ENCODE results near the gene PAK6. TPM values are rescaled to one million over a fixed set of nuclear protein-coding genes. Genes with fewer than 3 reads are reported as not detected.

The PAK6 gene
- total and polyA plus RNA-seq, 5 donors: 9.2 to 22.6 (median 16.5) TPM

GRCh38 chr15:40242213-40242599 lies 3.3 kb downstream of the PAK6 start:
- intact Hi-C loops (cut with DNase I): no loop called here
- no peaks in the 10 kb centered on the region for H3K4me1 ChIP-seq (ENCODE audit: control insufficient read depth, insufficient read depth, low read length)
- DNase-seq: peak in 1 of 3 donors; percentile 30
- no peak overlapping the region for H3K27ac ChIP-seq (ENCODE audit: low read length)
- H3K4me3 ChIP-seq (ENCODE audit: low read length): no peak overlapping the region
- no peaks in the 10 kb centered on the region for H3K9me3 ChIP-seq (ENCODE audit: control insufficient read depth, low read length)
- WGBS: 94% methylated on average over 10 of the region's 10 CpGs
- H3K27me3 ChIP-seq (ENCODE audit: control insufficient read depth, insufficient read depth): no peaks in the 10 kb centered on the region
- ATAC-seq: no peak

- Histone ChIP-seq H3K27me3 (ENCODE audit: control insufficient read depth, insufficient read depth) (no peaks in the 10 kb centered on the region), H3K9me3 (ENCODE audit: control insufficient read depth, low read length) (no peaks in the 10 kb centered on the region), H3K4me1 (ENCODE audit: control insufficient read depth, insufficient read depth, low read length) (no peaks in the 10 kb centered on the region), H3K27ac (ENCODE audit: low read length) (no peak overlapping the region), H3K4me3 (ENCODE audit: low read length) (no peak overlapping the region)
- WGBS: 84% methylated on average over 5 of the region's 5 CpGs
- intact Hi-C loops (cut with DNase I): no loop called here
- DNase-seq (no peak), ATAC-seq (no peak)
Measured at GRCh38 chr15:40242601-40243000, 3.7 kb downstream of the PAK6 start.

- Histone ChIP-seq H3K4me1 (ENCODE audit: control insufficient read depth, insufficient read depth, low read length) (no peaks in the 10 kb centered on the region), H3K4me3 (ENCODE audit: low read length) (no peak overlapping the region), H3K27me3 (ENCODE audit: control insufficient read depth, insufficient read depth) (no peaks in the 10 kb centered on the region), H3K27ac (ENCODE audit: low read length) (no peak overlapping the region), H3K9me3 (ENCODE audit: control insufficient read depth, low read length) (no peaks in the 10 kb centered on the region)
- WGBS: 68% methylated on average over 9 of the region's 9 CpGs
- intact Hi-C loops (cut with DNase I): no loop called here
- DNase-seq: no peak
- no peak for ATAC-seq
Measured at GRCh38 chr15:40243126-40243810, 4.4 kb downstream of the PAK6 start.

- intact Hi-C loops (cut with DNase I): no loop called here
- no peak for DNase-seq
Measured at GRCh38 chr15:40244961-40245523, 6.2 kb downstream of the PAK6 start.

GRCh38 chr15:40245666-40246450 lies 7.0 kb downstream of the PAK6 start:
- ATAC-seq: no peak
- H3K9me3 ChIP-seq (ENCODE audit: control insufficient read depth, low read length): no peaks in the 10 kb centered on the region
- peaks cover 2% of the 10 kb centered on the region for H3K4me1 ChIP-seq (ENCODE audit: control insufficient read depth, insufficient read depth, low read length)
- no peaks in the 10 kb centered on the region for H3K27me3 ChIP-seq (ENCODE audit: control insufficient read depth, insufficient read depth)
- WGBS: 85% methylated on average over 9 of the region's 9 CpGs
- no peak overlapping the region for H3K4me3 ChIP-seq (ENCODE audit: low read length)
- no peak overlapping the region for H3K27ac ChIP-seq (ENCODE audit: low read length)
- peak in 1 of 3 donors; percentile 50 for DNase-seq
- intact Hi-C loops (cut with DNase I): no loop called here

More at GRCh38 chr15:40244961-40245523, 6.2 kb downstream of the PAK6 start:
- WGBS: 71% methylated on average over 5 of the region's 5 CpGs
- no peak for ATAC-seq
- Histone ChIP-seq H3K4me3 (ENCODE audit: low read length) (no peak overlapping the region), H3K27ac (ENCODE audit: low read length) (no peak overlapping the region), H3K4me1 (ENCODE audit: control insufficient read depth, insufficient read depth, low read length) (peaks cover 2% of the 10 kb centered on the region), H3K27me3 (ENCODE audit: control insufficient read depth, insufficient read depth) (no peaks in the 10 kb centered on the region), H3K9me3 (ENCODE audit: control insufficient read depth, low read length) (no peaks in the 10 kb centered on the region)

- Histone ChIP-seq H3K9me3 (ENCODE audit: control insufficient read depth, low read length) (no peaks in the 10 kb centered on the region), H3K4me1 (ENCODE audit: control insufficient read depth, insufficient read depth, low read length) (peaks cover 2% of the 10 kb centered on the region), H3K27me3 (ENCODE audit: control insufficient read depth, insufficient read depth) (no peaks in the 10 kb centered on the region), H3K4me3 (ENCODE audit: low read length) (no peak overlapping the region), H3K27ac (ENCODE audit: low read length) (no peak overlapping the region)
- DNase-seq: peak in 1 of 3 donors; percentile 38
- 92% methylated on average over 8 of the region's 8 CpGs for WGBS
- intact Hi-C loops (cut with DNase I): no loop called here
- no peak for ATAC-seq
Measured at GRCh38 chr15:40246496-40247280, 7.8 kb downstream of the PAK6 start.

- no peak overlapping the region for H3K4me3 ChIP-seq (ENCODE audit: low read length)
- peaks cover 2% of the 10 kb centered on the region for H3K4me1 ChIP-seq (ENCODE audit: control insufficient read depth, insufficient read depth, low read length)
- WGBS: 86% methylated on average over 12 of the region's 12 CpGs
- intact Hi-C loops (cut with DNase I): no loop called here
- no peaks in the 10 kb centered on the region for H3K27me3 ChIP-seq (ENCODE audit: control insufficient read depth, insufficient read depth)
- H3K9me3 ChIP-seq (ENCODE audit: control insufficient read depth, low read length): no peaks in the 10 kb centered on the region
- ATAC-seq: no peak
- DNase-seq: peak in 1 of 3 donors; percentile 15
- H3K27ac ChIP-seq (ENCODE audit: low read length): no peak overlapping the region
Measured at GRCh38 chr15:40247406-40247971, 8.6 kb downstream of the PAK6 start.

- peak in 1 of 3 donors; percentile 45 for DNase-seq
- ATAC-seq: no peak
- H3K27me3 ChIP-seq (ENCODE audit: control insufficient read depth, insufficient read depth): no peaks in the 10 kb centered on the region
- no peak overlapping the region for H3K27ac ChIP-seq (ENCODE audit: low read length)
- intact Hi-C loops (cut with DNase I): no loop called here
- peaks cover 3% of the 10 kb centered on the region for H3K4me1 ChIP-seq (ENCODE audit: control insufficient read depth, insufficient read depth, low read length)
- 86% methylated on average over 17 of the region's 17 CpGs for WGBS
- H3K9me3 ChIP-seq (ENCODE audit: control insufficient read depth, low read length): no peaks in the 10 kb centered on the region
- H3K4me3 ChIP-seq (ENCODE audit: low read length): no peak overlapping the region
Measured at GRCh38 chr15:40248006-40248783, 9.3 kb downstream of the PAK6 start.

- Histone ChIP-seq H3K4me3 (ENCODE audit: low read length) (no peak overlapping the region), H3K4me1 (ENCODE audit: control insufficient read depth, insufficient read depth, low read length) (peaks cover 8% of the 10 kb centered on the region), H3K27me3 (ENCODE audit: control insufficient read depth, insufficient read depth) (no peaks in the 10 kb centered on the region), H3K27ac (ENCODE audit: low read length) (peak overlapping the region; percentile 31), H3K9me3 (ENCODE audit: control insufficient read depth, low read length) (no peaks in the 10 kb centered on the region)
- DNase-seq (peak in 1 of 3 donors; percentile 46), ATAC-seq (no peak)
- intact Hi-C loops (cut with DNase I): no loop called here
- 44% methylated on average over 11 of the region's 11 CpGs for WGBS
Measured at GRCh38 chr15:40249477-40250303, 10.8 kb downstream of the PAK6 start.

Data from right cardiac atrium (tissue), 5 donors.